WI38 (cell line): ENCODE results near the gene OVCH2.

ENCODE experiments used
- H3K4me3 ChIP-seq: 2 replicates; pipeline ENCODE4 v1.5.1; 2011; ENCODE audit warnings: low read depth, mild to moderate bottlenecking, control low read depth, low read length
- TF ChIP-seq, protein P1 (sequence below): IDR thresholded peaks from 2 replicates; pipeline ENCODE4 v1.5.1; 2012; ENCODE audit warnings: low read depth, mild to moderate bottlenecking, control low read depth, low read length

OVCH2 gene

DNA sequence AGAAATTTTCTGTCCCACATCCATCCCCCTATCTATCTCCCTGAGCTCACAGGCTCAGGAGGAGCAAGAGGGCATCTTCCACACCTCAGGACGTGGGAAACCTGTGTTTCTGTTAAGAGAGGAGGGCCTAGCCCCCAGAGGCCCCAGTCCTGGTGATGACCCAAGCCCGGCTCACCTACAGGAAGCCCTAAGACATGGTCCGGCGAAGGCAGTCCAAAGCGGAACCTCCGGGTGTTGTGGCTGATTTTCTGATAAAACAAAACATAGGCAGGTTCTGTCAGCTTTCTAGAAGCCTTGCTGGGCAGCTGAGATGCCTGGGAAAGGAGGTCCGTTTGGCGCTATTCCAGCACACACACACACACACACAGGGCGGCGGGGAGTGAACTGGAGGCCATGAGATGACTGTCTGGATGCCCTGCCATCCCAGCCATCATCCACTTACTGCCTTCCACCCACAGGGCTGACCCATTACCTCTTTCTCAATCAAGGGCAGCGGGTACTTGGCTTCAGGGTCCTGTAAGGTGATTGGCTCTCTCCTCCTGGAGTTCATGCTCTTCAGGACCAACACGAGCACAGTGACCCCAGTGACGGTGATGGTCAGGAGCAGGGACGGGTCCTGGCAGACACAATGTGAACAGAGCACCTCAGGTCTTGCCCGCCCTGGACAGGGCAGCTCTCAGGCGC lies 33.9 kb downstream of the OVCH2 start:
- TF ChIP-seq, protein P1, sequence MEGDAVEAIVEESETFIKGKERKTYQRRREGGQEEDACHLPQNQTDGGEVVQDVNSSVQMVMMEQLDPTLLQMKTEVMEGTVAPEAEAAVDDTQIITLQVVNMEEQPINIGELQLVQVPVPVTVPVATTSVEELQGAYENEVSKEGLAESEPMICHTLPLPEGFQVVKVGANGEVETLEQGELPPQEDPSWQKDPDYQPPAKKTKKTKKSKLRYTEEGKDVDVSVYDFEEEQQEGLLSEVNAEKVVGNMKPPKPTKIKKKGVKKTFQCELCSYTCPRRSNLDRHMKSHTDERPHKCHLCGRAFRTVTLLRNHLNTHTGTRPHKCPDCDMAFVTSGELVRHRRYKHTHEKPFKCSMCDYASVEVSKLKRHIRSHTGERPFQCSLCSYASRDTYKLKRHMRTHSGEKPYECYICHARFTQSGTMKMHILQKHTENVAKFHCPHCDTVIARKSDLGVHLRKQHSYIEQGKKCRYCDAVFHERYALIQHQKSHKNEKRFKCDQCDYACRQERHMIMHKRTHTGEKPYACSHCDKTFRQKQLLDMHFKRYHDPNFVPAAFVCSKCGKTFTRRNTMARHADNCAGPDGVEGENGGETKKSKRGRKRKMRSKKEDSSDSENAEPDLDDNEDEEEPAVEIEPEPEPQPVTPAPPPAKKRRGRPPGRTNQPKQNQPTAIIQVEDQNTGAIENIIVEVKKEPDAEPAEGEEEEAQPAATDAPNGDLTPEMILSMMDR, result no peak
- H3K4me3 ChIP-seq, result no peak overlapping the region

DNA sequence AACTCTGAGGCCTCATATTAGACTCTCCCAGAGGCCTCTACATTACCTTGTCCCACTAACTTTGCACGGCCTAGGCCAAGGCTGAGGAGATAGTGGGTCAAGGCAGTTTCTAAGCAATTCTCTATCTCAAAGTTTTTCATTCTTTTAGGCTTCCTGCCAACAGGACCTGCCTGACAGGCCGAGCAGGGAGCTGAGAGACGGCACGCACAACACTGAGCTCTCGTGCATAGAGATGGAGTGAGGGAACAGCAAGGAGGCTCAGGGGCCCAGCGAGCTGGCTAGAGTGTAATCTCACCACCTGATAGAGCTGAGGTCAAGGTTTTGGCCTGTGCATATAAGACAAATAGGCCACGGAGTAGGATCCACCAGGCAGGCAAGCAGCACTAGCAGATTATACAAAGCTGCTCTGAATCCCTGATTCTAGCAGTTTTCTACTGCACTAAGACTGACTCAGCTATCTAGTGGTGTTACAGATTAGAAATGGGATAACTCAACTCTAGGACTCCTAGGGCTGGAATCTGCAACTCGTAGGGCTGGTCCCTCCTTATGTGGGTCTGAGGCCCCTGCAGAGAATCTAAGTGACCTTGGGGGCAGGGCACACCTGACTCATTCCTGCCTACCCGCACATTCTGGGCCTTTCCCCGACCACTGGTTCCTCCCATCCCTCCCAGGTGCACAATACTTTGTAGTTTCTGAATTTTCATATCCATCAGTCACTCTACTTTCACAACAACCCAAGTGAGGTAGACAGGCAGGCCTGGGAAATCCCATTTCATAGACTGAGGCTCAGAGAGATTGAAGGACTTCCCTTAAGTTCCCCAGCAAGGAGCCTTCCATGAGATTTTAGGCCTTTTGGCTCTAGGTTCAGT lies 34.7 kb downstream of the OVCH2 start:
- TF ChIP-seq, protein P1, result no peak
- H3K4me3 ChIP-seq, result no peak overlapping the region

GRCh38 chr11:7670641-7671040 lies 35.6 kb downstream of the OVCH2 start:
- TF ChIP-seq, protein P1, result no peak
- no peak overlapping the region for H3K4me3 ChIP-seq

- TF ChIP-seq, protein P1, result no peak
- no peak overlapping the region for H3K4me3 ChIP-seq
These were observed 37.4 kb downstream of the OVCH2 start for GRCh38 chr11:7668911-7669310.

- TF ChIP-seq, protein P1, result no peak
- H3K4me3 ChIP-seq, result no peak overlapping the region
These were observed 37.8 kb downstream of the OVCH2 start for GRCh38 chr11:7668464-7668863.

GRCh38 chr11:7667460-7667859 lies 38.8 kb downstream of the OVCH2 start:
- H3K4me3 ChIP-seq, result no peak overlapping the region
- TF ChIP-seq, protein P1, result no peak

DNA sequence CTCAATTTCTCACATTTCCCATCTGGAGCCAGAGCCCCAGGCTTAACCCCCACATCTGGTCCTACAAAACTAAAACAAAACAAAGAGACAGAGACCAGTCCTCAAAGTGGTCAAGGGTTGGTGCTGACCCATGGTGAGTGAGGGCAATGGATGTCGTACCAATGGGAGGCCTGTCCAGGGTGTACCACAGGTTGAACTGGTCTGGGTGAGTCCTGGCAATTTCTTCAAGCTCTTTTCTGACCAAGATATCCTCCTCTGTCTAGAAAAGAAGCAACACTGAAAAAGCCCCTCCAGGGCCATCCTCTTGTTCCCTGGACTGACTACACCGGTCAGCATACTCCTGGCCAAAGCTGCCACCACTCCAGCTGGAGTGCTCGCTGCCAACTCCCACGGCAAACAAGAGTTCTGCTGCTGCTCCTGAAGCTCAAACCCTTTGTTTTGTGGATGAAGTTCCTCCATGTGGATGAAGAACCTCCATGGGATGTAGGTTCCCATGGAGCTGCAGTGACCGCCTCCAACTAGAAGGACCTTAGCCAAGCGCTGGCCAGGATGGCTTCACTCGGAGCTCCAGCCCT lies 39.9 kb downstream of the OVCH2 start:
- no peak overlapping the region for H3K4me3 ChIP-seq
- TF ChIP-seq, protein P1, result no peak
